OCI-M2 (cell line): ENCODE measurements around the gene RRAGC.
"Not testable (repeated sequence)": the region's sequence is repeated elsewhere in the genome, so short reads cannot be mapped to it uniquely, and the experiment has no call there.

Experiments
- DNase-seq: peaks from one replicate; lab custom pipeline; 2025; ENCODE audit not compliant: unreplicated experiment; lab: John Stamatoyannopoulos, UW

The RRAGC gene

DNA sequence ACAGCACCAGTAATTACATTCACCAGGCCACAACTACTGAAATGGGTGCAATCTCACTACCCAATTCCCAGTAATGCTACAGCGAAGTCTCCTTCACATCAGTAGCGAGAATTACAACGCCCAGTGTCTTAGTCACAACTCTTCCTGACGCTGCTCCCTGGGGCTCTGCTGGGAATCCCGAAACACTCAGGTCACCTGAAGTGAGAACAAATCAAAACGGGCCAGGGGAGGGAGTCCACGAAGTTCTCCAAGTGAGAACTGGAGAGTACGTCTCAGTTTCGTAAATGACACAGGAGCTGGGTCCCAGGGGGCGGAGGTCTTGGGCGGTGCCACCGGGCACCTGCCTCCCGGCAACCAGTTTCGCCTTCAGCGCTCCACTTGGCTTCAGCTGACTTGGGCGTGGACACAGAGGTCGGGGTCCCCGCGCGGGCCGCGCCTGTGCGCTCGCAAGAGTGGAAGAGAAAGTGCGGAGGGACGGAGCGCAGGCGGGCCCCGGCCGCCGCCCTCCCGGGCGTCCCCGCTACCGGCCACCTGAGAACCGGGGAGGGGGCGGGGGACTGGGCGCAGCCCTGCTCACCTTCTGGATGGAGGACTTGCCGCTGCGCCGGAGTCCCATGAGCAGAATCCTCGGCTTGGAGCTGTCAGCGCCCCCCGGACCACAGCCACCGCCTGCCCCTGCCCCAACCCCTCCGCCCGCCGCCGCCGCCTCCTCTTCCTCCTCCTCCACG is 575 bp downstream of the RRAGC start:
- no peak for DNase-seq

DNA sequence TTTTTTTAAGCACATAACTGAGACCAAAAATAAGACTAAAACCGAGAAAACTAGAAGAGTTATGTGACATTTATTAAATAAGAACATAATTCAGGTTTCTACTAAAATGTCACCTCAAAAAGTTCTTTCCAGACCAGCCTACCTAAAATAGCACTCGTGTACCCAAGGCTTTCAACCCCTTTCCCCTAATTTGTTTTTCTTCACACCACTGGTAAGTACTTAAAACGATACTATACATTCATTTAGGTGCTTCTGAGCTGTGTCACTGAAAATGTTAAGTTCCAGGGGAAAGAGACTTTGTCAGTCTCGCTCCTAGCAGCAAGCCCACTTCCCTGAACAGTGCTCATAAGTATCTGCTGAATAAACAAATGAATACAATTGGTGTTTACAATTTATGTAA is 6.8 kb downstream of the RRAGC start:
- DNase-seq = no peak

DNA sequence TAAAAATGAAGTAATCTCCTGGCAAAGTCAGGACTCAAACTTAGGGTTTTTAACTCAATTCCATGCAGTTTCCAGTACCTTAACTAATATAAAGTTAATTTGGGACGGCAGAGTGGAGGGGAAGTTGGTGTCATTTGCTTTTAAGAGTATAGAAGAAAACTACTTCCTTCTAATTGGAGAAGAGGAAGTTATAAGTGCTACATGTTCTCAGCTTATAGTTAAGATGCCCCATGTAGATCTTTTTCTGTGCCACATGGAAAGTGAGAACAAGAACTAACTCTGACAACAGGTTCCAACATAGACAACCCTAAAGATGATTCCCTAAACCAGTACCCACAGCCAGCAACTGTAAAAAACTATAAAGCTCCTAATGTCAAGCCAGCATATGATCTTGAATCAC is 11.5 kb downstream of the RRAGC start:
- no peak for DNase-seq

- DNase-seq = no peak
Observed at GRCh38 chr1:38846210-38846609, 13.4 kb downstream of the RRAGC start.

GRCh38 chr1:38845088-38845487 is 14.5 kb downstream of the RRAGC start:
- DNase-seq = not testable (repeated sequence)

- DNase-seq = no peak
Observed at GRCh38 chr1:38840281-38840680, 19.3 kb downstream of the RRAGC start.

DNA sequence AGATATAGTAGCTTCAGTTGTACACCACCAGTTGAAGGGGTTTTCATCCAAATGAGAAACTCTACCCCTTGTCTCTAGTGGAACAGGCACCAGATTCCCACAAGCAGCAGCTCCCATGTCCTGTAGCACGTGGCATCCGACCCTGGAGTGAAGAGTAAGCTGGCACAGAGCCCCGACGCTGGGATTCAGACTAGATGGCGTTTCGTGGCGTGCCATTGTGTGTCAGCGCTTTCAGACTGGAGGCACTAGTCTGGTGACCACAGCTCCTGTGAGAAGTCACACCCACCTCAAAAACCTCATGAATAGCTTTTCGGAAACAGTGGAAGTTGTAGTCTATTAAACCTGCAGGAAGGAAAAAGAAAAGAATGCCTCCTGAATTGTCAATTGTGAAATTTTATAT is 20.2 kb downstream of the RRAGC start:
- DNase-seq = no peak

DNA sequence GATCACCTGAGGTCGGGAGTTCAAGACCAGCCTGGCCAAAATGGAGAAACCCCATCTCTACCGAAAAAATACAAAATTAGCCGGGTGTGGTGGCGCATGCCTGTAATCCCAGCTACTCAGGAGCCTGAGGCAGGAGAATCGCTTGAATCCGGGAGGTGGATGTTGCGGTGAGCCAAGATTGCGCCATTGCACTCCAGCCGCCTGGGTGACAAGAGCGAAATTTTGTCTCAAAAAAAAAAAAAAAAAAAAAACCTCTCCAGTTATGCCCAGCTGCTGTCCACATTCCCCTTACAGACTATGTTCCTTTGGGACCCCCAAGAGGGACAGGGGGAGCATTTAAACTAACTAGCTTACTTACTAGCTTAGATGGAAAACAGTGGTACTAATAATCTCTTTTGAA is 23.3 kb downstream of the RRAGC start:
- DNase-seq = not testable (repeated sequence)

DNA sequence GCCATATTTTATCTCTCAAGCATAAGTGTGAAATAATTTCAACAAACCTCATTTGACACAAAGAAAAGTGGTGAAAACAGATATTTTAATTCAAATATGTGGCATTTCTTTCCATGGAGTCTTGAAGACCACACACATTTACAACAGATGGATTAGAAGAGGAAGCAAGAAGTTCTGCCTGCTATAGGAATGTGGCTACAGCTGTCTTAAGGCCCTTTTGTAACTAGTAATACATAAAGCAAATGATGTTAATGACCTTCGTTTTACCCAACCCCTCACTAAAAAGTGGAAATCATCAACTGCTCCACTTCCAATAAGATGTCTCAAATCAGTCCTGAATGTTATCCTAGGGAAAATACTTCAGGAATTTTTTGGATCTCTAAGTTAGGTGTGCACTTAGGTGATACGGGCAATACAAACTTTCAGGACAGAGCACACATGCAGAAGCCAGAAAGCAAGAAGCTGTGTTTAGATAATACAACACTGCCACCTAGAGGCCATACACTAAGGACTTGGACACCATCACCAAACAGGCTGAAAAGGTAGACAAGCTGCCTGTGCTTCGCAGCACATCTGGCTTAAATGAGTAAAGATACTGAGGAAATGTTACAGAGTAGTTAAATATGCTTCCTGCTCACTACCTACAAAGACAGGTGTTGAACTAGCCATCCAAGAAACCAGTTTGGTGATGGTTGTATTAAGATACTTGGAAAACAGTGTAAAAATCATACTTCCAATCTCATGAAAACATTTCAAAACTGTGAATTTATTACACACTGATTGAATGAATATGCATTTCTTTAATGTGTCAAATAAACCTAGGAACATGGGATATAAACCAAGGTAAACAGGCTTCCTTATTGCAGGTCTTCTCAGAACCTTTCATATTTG is 24.4 kb downstream of the RRAGC start:
- peak; percentile 17 for DNase-seq

DNA sequence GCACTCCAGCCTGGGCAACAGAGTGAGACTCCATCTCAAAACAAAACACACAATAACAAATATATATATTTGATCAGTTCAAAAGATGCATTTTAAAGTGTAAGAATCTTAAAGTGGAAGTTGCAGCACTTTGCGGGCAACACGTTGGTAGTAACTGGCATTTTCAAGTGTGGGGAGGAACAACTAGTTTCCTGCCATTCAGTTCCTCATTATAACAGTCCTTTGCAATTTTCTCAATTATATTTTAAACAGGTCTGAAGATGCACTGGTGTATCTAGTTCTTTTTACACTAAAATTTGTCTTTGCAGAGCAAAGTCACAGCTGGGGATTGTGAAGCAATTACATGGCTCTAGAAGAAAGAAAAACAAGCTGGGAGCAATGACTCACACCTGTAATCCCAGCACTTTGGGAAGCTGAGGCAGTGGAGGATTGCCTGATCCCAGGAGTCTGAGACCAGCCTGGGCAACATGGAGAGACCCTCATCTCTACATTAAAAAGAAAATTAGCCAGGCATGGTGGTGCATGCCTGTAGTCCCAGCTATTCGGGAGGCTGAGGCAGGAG is 25.3 kb downstream of the RRAGC start:
- no peak for DNase-seq

- DNase-seq = no peak
Observed at GRCh38 chr1:38833146-38833545, 26.4 kb downstream of the RRAGC start.

DNA sequence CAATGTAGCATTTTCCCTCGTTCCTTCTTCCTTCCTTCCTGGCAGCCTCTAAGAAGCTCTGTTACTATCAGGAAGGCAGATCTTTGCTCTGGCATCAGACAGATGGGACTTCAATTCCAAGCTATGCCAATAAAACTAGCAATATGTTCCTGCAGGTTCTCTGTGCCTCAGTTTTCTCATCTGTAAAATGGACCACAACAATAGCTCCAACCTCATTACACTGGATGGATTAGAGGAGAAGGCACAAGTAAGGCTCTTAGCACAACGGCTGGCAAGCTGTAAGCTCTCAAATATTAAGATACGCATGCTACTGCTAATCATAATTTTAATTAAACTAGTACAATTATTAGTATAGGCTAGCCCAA is 27.2 kb downstream of the RRAGC start:
- no peak for DNase-seq

DNA sequence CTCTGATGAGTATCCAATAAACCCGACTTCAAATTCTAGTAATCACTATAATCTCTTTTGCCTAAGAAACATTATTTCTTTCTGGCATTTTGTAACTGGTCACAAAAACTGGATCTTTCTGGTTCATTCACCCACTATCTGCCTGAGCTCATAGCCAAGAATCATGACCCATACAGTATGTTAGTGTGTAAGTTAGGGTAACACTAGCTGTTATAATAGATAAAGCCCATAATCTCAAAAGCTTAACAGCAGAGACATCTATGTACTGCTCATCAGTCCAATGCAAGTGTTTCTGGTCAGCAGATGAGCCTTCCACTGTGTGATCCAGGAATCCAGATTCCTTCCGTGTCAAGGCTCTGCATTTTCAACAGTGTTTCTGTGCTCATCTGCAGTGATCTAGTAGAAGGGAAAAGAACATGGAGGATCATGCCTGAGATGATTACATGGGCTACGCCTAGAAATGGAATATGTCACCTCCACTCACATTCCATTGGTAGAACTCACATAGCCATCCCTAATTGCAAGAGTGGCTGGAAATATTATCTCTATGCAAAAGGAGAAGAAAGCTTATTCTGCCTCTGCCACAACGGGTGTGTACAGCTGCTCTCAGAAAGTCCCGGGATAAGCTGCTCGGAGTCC is 27.7 kb downstream of the RRAGC start:
- no peak for DNase-seq

DNA sequence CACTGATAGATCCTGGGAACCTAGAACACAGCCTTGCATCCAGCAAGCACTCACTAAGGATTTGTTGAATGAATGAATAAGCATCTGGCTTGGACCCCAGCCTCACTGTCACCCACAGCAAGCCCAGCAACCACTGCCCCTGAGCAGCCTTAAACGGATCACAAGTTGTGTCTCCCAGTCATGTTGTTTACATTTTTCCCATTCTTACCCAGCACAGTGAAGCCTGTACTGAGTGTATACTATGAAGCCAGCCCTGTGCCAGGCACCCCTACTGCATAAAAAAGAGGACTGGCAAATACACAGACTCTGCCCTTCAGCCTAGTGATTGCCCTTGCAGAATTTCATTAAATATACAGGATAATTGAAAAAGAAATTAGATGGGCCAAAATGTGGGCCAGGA is 30.2 kb downstream of the RRAGC start:
- no peak for DNase-seq

DNA sequence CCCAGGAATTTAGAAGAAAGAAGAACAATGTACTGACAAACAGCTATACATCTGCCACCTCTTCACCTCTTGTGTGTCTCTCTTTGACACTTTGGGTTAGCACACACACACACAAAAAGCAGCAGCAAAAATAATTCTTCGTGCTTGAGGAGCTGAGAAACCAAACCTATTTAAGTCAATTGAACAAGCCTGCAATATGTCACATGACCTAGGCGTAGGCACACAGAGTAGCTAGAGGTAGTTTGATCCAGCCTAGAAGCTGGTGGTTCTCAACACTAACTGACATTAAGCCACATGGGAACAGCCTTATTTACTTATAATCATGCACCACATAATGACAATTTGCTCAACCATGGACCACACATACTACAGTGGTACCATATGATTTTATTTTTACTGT is 32.3 kb downstream of the RRAGC start:
- no peak for DNase-seq

- no peak for DNase-seq
Observed at GRCh38 chr1:38826886-38827285, 32.7 kb downstream of the RRAGC start.

- no peak for DNase-seq
Observed at GRCh38 chr1:38826262-38826661, 33.3 kb downstream of the RRAGC start.

GRCh38 chr1:38820860-38821259 is 38.7 kb downstream of the RRAGC start:
- no peak for DNase-seq

GRCh38 chr1:38819516-38819915 is 40.1 kb downstream of the RRAGC start:
- DNase-seq = no peak

DNA sequence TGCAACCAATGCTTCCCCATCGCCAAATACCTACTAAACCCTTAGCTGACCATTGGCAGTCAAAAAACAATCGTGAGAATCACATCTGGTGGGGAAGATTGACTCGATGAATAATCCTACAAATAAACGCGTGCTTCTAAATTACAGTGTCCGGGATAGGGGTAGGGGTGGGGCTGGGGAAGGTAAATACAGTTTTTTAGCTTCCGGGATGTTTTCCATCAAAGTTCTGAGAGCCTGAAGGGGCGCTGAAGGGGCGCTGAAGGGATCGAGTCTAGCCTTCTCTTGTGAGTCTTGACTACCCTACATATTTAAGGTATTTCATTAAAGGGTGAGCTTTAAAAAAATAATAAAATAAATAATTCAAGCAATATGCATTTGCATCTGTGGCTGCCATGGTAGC is 40.5 kb downstream of the RRAGC start:
- no peak for DNase-seq

DNA sequence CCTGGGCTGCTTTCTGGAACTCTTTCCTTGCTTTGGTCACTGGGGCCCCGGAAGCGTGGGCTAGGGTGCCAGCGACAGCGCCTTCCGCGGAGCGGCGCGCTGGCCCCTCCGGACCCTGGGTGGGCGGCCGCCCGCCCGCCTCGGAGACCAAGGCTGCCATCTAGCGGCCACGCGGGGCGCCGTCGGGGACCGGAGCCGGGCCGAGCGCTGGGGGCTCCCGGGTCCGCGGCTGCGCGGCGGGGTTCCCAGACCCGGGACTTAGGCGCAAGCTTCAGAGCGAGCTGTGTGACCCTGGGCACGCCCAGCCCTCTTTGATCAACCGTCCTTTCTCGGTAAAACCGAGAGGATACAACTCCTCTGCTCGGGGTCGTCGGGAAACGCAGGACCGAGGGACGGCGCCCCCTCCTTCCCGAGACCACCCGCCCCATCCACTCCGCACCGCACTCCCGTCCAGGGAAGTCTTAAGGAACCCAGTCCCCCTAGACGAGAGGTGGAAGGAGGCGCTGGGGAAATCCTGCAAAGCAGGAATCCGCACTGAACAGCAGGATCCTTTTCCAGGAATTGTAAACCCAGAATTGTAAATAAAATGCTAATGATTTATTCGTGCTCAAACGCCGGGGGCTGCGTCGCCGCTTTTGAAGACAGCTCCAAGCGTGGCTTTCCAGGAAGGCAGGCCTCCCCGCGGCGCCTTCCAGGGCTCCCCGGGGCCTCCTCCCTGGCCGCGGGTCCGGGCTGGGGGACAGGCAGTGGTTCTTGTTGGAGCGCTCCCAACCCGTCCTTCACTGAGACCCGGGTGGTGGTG is 41.2 kb downstream of the RRAGC start:
- no peak for DNase-seq
